DMS 273 treated with DMSO at 0.1 percent for 48 hours (cell line): Measurements from ENCODE around the gene OR8D2.
"Not testable (repeated sequence)": the region's sequence is repeated elsewhere in the genome, so short reads cannot be mapped to it uniquely, and the experiment has no call there.

Source experiments
- DNase-seq: peaks from one replicate; lab custom pipeline; 2025; lab: John Stamatoyannopoulos, UW

The OR8D2 gene

DNA sequence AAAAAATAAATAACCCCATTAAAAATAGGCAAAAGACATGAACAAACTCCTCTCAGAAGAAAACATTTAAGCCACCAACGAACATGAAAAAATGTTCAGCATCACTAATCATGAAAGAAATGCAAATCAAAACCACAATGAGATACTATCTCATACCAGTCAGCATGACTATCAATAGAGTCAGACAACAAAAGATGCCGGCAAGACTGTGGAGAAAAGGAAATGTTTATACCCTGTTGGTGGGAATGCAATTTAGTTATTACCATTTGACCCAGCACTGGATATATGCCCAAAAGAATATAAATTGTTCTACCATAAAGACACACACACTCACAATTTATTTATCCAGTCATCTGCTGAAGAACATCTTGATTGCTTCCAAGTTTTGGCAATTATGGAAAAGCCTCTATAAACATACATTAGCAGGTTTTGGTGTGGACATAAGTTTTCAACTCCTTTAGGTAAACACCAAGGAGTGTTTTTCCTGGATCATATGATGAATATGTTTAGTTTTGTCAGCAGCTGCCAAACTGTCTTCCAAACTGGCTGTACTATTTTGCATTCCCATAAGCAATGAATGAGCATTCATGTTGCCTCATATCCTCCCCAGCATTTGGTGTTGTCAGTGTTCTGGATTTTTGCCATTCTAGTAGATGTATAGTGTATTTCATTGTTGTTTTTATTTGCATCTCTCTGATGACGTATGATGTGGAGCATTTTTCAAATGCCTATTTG, 34.2 kb downstream of the OR8D2 start:
- no peak for DNase-seq

DNA sequence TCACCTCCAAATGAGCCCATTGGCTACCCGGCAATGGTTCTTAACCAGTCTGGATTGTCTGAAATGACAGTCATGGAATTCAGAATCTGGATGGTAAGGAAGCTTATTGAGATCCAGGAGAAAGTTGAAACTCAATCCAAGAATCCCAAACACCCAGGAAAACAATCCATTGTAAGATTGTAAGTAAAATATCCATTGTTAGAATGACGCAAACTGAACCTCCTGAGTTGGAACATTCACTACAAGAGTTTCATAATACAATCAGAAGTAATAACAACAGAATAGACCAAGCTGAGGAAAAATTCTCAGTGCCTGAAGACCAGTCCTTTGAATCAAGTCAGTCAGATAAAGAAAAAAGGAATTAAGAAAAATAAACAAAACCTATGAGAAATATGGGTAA, 41.7 kb downstream of the OR8D2 start:
- no peak for DNase-seq

DNA sequence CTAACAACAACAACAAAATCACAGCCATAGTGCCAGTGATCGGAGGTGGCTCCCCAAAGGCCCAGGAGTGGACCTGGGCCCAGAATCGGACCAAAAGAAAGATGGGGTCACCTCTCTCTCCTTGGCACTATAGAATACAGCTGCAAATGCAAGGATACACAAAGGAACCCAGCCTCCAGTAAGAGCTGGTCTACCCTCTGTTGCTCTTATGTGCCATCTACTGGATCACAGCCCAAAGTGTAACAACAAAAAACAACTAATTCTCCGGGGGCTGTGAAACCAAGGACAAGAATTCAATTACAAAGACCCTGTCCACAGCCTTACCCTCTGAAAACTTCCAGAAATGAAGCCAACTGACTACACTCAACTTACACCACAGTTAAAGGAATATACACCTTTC, 42.2 kb downstream of the OR8D2 start:
- DNase-seq, result no peak

DNA sequence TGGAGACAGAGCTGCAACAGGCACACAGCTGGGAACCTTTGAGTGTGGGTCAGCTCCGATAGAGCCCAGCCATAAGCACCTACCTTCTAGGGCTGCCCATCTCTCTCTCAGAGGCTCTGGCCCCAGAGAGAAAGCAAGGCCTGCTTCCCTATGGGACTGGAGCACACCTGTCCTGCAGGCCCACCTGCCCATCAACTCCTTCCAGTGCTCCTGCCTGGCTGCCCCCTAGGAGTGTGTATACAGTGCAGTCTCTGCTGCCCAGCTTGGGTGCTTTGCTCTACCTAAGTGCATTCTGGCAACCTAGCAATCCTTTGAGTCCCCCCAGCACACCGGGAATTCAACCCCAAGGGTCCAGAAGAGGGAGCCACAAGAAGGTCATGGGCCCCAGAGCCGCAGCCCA, 42.8 kb downstream of the OR8D2 start:
- DNase-seq, result no peak

DNA sequence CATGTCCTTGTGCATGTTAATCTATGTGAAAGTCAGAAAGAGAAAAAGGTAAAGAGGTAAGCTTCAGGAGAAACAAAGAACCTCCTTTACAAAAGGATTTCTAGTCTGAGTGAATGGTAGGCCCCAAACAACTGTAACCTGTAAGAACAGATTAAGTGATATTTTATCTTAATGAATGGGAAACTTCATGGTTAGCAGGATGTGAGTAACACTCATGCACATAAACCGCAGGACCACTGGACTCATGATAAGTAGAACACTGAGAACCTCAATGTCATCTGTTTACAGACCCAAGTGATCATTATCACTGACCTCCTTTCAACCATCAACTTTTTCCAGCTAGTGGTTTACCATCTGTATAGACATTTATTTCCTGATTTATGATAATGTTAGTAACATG, 43.9 kb downstream of the OR8D2 start:
- no peak for DNase-seq

DNA sequence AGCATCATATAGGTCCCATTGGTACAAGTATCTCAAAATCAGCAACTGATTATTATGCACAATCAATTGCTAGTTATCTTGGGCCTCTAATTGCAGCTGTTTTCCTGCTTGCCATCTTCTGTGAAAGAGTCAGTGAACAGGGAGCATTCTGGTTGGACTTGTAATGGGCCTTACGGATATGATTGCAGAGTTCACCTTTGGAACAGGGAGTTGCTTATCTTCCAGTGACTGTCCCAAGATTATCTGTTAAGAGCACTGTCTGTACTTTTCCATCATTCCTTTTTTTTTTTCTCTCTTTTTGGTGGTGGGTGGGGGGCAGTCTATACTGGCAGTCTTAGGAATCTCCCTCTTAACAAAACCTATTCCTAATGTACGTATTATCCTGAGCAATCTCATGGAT, 46.0 kb downstream of the OR8D2 start:
- DNase-seq, result no peak

DNA sequence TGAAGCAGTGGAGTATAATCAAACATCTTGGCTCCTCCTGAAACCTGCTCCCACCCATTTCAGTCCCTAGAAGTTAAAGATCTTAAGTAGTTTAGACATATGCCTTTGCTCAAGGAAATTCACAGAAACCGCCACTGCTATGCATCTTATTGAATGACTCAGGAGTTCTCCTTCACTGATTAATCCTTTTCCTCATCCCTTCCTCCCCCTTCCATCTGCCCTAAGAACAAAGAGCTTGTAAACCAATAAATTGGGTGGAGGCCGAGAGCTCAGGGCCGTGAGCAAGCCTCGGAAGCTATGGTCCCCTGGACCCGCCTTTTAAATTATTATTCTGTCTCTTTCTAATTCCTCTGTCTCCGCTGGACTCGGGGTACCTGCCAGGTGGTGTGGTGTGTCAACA, 49.1 kb downstream of the OR8D2 start:
- DNase-seq, result not testable (repeated sequence)
